ENCODE results near the gene NR3C2. TPM values are rescaled to one million over a fixed set of nuclear protein-coding genes. Genes with fewer than 3 reads are reported as not detected.

NR3C2 gene
- total and polyA plus RNA-seq, 2 experiments from 2014 or later: 1.2 to 3.0 TPM

GRCh38 chr4:148059617-148060180 is 382.5 kb downstream of the NR3C2 start:
- no peak overlapping the region for H3K27ac Mint-ChIP-seq
- H3K4me3 Mint-ChIP-seq: no peak overlapping the region
- ATAC-seq: no peak

More at GRCh38 chr4:148059617-148060180, 382.5 kb downstream of the NR3C2 start:
- DNase-seq (ENCODE audit: low spot score): no peak
- no peak overlapping the region for H3K27ac ChIP-seq (ENCODE audit: low read depth)
- H3K36me3 Mint-ChIP-seq (ENCODE audit: low read depth): no peaks in the 10 kb centered on the region
- H3F3A ChIP-seq (replicated peaks; ENCODE audit: low read depth): no peaks in the 10 kb centered on the region
- no peaks in the 10 kb centered on the region for H3K79me2 ChIP-seq (replicated peaks; ENCODE audit: insufficient read depth)
- H3K27me3 ChIP-seq (ENCODE audit: insufficient read depth): no peaks in the 10 kb centered on the region
- no peaks in the 10 kb centered on the region for H3K9me2 ChIP-seq (ENCODE audit: insufficient read depth)
- H3K4me1 Mint-ChIP-seq: peaks cover 30% of the 10 kb centered on the region
- no peaks in the 10 kb centered on the region for H4K20me1 ChIP-seq (replicated peaks; ENCODE audit: insufficient read depth)
- H3K9me3 Mint-ChIP-seq: no peaks in the 10 kb centered on the region
- H2AFZ ChIP-seq: no peak overlapping the region
- no peaks in the 10 kb centered on the region for H3K36me3 ChIP-seq (ENCODE audit: insufficient read depth)
- no peak overlapping the region for H3K4me2 ChIP-seq
- no peak for TF ChIP-seq EZH2phosphoT487 (IDR thresholded peaks at IDR 0.05; ENCODE audit: unreplicated experiment)
- no peak for TF ChIP-seq ZNF331 (CRISPR knock-in tag; IDR thresholded peaks at IDR 0.05; ENCODE audit: low read depth)
- no peak for TF ChIP-seq POLR2AphosphoS5 (IDR thresholded peaks at IDR 0.05; ENCODE audit: low read depth)
- no peak for TF ChIP-seq STAT1 (IDR thresholded peaks at IDR 0.05; ENCODE audit: unreplicated experiment)
- no peak for TF ChIP-seq REST (IDR thresholded peaks at IDR 0.05; ENCODE audit: unreplicated experiment)
- TF ChIP-seq EZH2 (IDR thresholded peaks at IDR 0.05; ENCODE audit: low read depth, unreplicated experiment): no peak
- no peak for TF ChIP-seq ETS1 (IDR thresholded peaks at IDR 0.05)
- TF ChIP-seq JUNB (IDR thresholded peaks at IDR 0.05; ENCODE audit: unreplicated experiment): no peak
- TF ChIP-seq ZNF114 (CRISPR knock-in tag; IDR thresholded peaks at IDR 0.05): no peak
- no peak for TF ChIP-seq CREB1 (CRISPR knock-in tag; IDR thresholded peaks at IDR 0.05; ENCODE audit: low read depth)
- no peak for TF ChIP-seq CTCF (conservative IDR thresholded peaks at IDR 0.05; ENCODE audit: low read depth in 2 of 2)
- TF ChIP-seq ZNF462 (CRISPR knock-in tag; IDR thresholded peaks at IDR 0.05): no peak
- H3K4me1 ChIP-seq (ENCODE audit: insufficient read depth): peaks cover 26% of the 10 kb centered on the region; the same call in 1 of the 2 replicates
- no peak overlapping the region for H3K4me3 ChIP-seq
- no peaks in the 10 kb centered on the region for H3K27me3 Mint-ChIP-seq (ENCODE audit: insufficient read depth, low read depth, poor library complexity)
